Midbrain (tissue), 1 donor: ENCODE data around the gene MBNL3.

Source experiments
- DNase-seq: peaks from one replicate; lab custom pipeline; 2025; lab: John Stamatoyannopoulos, UW

Gene MBNL3

DNA sequence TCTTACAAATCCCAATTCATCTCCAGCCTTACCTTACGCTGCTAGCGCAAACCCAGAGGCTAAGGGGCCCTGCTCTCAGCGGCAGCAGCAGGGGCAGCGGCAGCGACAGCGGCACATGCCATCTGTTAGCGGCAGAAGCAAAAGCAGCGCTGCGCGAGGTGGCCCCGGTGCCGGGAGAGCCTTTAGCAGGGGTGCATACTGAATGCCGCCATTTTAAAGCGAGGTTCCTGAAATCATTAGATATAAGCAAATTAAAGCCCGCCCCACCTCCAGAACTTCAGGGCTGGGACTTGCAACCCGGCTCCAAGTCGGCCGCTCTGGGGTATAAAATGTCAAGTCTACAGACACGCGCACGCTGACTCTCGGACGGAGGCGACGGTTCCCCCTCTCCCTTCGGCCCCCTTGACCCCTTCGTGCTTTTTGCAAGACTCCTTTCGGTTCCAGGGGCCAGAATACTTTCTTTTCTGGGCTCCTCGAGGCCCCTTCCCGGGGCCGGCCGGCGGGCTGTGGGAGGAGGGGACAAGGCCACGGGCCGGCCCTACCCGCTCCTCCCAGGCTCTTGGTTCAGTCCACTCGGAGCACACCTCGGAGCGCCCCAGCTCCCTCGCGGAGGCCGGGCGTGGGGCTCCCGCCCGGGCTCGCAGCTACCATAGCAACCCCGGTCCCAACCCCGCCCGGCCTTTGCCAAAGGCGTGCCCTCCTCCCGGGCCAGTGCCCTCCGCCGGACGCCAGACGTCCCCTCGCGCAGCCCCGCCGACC, at the start of gene MBNL3:
Gene MBNL3 (minus strand): TSS at position 220 of the 759 bp plus-strand sequence. CDS start 49,427 bp downstream, outside the sequence.
- DNase-seq, result no peak

- no peak for DNase-seq
These were observed 44.6 kb upstream of the MBNL3 start for GRCh38 chrX:132533409-132533808.

GRCh38 chrX:132532913-132533312, 44.1 kb upstream of the MBNL3 start:
- DNase-seq, result no peak

- DNase-seq, result no peak
These were observed 43.3 kb upstream of the MBNL3 start for GRCh38 chrX:132532097-132532496.

GRCh38 chrX:132520792-132521191, 32.0 kb upstream of the MBNL3 start:
- no peak for DNase-seq

- DNase-seq, result no peak
These were observed 31.4 kb upstream of the MBNL3 start for GRCh38 chrX:132520213-132520612.

- DNase-seq, result no peak
These were observed 29.6 kb upstream of the MBNL3 start for GRCh38 chrX:132518401-132518800.

DNA sequence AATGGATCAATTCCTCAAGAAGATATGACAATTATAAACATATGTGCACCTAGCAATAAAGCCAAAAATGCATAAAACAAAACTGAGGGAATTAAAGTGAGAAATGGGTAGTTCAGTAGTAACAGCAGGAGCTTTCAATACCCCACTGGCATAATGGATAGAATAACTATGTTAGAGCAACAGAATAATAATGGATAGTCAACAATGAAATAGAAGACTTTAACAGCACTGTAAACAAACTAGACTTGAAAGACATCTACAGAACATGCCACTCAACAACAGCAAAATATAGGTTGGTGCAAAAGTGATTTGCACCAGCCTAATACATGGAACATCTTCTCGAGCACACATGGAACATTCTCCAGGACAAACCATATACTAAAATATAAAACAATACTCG, 20.0 kb upstream of the MBNL3 start:
- no peak for DNase-seq

- DNase-seq, result no peak
These were observed 16.3 kb upstream of the MBNL3 start for GRCh38 chrX:132505116-132505515.

DNA sequence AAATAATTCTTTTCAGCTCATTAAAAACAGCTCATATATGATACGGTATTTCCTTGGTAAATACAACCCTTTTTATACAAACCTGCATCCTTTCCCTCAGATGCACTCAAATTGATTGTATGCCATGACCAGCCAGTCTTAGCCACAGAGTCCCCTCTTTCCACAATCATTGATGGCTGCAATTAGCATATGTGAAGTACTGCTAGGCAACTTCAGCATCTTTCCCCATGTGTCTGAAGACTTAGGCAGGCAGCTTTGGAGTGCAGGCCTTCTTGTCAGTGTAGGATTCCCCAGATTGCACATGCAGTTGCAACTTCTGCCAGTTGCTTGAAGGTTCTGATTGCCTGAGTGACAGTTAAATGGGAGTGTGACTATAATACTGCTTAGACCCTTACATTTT, 15.6 kb upstream of the MBNL3 start:
- no peak for DNase-seq

DNA sequence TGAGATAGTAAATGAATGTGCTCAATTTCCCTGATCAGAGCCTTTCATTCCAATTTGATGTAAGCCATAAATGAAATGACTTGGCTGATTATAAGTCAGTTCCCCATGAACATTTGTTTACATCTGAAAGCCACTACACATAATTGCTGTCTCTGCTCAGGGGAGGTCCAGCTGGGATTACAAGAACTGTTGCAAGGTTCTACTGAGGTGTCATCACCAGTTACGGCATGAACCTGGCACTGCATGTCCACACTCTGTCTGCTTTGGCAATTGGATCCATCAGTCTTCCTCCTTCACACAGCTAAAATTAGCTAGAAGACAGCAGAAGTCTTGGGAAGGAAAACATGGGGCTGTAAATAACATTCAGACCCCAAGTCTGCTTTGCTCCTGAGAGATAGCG, 12.8 kb upstream of the MBNL3 start:
- DNase-seq, result no peak

GRCh38 chrX:132497432-132497831, 8.6 kb upstream of the MBNL3 start:
- DNase-seq, result no peak

GRCh38 chrX:132493095-132493494, 4.3 kb upstream of the MBNL3 start:
- DNase-seq, result no peak

DNA sequence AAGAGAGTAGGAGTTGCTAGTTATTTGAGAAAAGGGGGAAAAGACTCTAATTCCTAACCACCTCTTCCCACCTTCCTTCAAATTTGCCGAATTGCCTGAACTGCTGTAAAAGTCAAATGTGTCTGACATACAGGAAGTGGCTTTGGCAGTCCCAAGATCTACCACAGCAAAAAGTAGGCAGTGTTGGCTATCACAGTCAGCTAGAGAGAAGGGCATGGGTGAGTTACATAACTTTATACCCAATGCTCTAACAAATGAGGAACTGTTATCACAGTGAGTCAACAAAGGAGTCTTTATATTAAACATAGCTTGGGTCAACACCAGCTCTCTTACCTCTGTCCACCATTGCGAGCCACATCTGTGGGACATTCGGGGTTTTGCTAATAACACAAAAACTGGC, 2.4 kb upstream of the MBNL3 start:
- DNase-seq, result peak; percentile 37

- DNase-seq, result peak; percentile 20
These were observed 961 bp upstream of the MBNL3 start for GRCh38 chrX:132489578-132490419.

- peak; percentile 34 for DNase-seq
These were observed 595 bp downstream of the MBNL3 start for GRCh38 chrX:132488180-132488705.

DNA sequence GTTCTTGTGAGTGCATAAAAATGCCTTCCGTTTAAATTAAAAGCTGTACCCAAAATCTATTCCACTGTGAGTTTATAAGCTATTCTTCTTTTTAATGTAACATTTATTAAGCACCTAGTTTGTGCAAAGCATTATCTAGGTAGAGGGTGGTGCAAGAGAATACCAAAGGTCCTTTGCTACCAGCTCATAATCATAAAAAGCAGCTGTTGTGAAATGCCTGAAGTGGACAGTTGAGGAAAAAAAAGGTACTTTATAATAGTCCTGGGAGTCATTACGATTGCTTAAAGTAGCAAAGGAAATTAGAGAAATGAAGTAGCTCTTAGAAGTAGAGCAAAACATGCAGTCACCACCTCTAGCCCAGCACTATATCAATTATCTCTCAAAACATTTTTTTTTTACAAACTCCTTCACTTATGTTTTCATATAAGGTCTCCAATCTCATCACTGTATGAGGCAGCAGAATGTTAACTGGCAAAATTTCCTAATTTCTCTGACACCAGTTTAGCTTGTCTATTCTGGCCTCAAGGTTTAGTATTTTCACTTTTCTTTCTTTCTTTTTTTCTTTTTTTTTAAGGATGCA, 2.1 kb downstream of the MBNL3 start:
- no peak for DNase-seq

- DNase-seq, result no peak
These were observed 4.9 kb downstream of the MBNL3 start for GRCh38 chrX:132483951-132484350.

DNA sequence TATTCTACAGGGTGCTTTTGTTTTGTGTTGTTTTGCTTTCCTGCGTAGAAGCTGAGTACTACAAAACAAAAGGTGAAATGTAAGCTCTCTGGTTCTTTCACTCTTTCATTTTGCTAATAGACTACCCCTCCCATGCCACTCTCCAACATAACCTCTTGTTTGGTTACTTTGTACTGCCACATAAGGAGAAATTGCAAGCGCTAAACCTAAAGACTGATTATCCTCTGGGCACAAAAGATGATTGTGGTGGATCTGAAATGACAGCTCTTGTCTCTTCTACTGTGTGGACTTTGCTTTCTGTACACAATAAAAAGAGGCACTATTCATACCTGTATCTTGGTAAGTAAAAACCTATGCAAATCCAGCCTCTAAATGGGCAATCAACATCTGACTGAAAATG, 5.3 kb downstream of the MBNL3 start:
- DNase-seq, result no peak

- no peak for DNase-seq
These were observed 6.2 kb downstream of the MBNL3 start for GRCh38 chrX:132482632-132483031.

- DNase-seq, result no peak
These were observed 7.4 kb downstream of the MBNL3 start for GRCh38 chrX:132481449-132481848.

DNA sequence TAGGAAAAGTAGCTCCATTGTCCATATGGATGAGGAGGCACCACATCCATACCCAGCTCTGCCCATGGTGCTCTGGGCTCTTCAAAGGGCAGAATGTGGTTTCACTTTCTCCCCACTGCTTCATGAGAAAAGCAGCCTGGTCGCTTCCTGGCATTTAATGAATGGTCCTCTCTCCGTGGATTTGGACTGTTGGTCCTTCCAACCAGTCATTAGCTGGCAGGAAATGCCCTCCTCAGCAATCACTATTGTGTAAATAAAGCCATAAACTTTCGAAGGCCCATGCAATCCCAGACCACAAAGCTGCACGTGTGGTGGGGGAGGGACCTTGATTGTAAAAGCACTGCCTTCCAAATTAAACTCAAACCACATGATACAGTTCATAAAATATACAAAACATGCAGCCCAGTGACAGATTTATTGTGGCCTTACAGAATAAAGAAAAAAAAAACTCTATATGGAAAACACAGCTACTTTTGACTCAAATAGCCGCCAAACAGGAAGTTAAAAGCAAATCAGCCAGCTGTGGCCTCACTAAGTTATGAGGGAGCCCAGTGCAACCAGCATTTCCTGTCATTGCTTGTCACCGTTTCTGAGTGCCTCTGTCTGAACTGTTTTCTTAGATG, 8.1 kb downstream of the MBNL3 start:
- DNase-seq, result peak; percentile 49
